Measurements from ENCODE around the gene HOXA6. TPM values are rescaled to one million over a fixed set of nuclear protein-coding genes. Genes with fewer than 3 reads are reported as not detected.
A peak's percentile ranks its signal among the peaks of the same experiment; 100 is the strongest.

Gene HOXA6
- total and polyA plus RNA-seq, 9 of the 15 experiments (the other 6 are each of a cell fraction or from before 2014, with no cell fraction given) = not detected

DNA sequence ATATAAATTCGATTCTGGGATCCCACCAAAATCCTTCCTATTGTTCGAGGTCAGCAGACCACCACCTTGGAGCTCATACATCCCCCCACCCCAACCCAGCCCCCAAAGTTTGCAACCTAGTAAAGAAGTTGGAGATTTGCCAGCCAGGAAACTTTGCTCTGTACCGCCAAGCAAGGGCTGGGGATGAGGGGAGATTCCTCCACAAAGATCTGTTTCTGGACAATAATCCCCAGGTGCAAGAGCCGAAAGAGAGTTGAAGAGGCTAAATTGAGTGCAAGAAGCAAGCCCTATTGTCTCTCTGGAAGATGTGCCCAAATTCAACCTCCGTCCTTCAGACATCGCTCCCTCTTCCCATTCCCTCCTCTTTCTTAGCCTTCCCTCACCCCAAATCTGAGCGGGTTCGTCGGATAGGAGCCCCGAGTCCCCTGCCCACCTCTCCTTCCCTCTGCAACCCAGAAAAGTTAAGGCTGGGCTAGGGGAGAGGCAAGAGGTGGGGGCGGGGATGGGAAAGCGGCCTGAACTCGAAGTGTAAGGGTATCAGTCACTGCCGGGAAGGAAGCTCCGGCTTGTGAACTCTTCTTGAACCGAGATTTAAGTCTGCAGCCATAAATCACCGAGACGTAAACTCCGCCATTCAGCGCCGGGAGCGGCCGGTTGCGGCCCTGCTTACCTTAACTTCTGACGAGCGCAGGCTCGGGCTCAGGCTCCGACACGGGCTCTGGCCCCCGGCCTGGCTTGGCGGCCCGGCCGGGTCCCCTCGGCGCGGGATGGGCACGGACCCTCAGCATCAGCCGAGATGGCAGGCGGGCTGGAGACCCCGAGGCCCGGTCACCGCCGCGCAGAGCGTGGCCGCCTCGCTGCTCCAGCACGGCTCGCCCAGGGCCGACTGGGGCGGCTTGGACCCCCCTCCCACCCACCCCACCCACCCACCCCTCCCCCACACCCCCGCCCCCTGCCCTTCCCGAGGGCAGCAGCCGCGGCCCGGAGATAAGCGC lies 34.3 kb downstream of the HOXA6 start (continued):
- TF ChIP-seq RCOR1 (IDR thresholded peaks at IDR 0.05; ENCODE audit: borderline replicate concordance in 1 of 2, low read depth in 2 of 2, low read length in 2 of 2) (peak in 1 of 2 experiments; percentile 84; a peak in 2 of 4 replicates), POU5F1 (IDR thresholded peaks at IDR 0.05; ENCODE audit: borderline replicate concordance, low read depth, low read length, partially characterized antibody) (no peak), SNRNP70 (optimal IDR thresholded peaks at IDR 0.05; ENCODE audit: low read depth, low read length) (no peak), LEF1 (IDR thresholded peaks at IDR 0.05) (peak; percentile 26; the same call in 1 of the 2 replicates), NFYB (IDR thresholded peaks at IDR 0.05; ENCODE audit: extremely low read depth, insufficient read length) (no peak), ETV1 (tag; conservative IDR thresholded peaks at IDR 0.05; ENCODE audit: low read depth) (peak; percentile 49; the same call in 1 of the 2 replicates), ESRRA (IDR thresholded peaks at IDR 0.05; ENCODE audit: borderline replicate concordance, low read depth) (no peak), PYGO2 (tag; IDR thresholded peaks at IDR 0.05) (no peak), JUND (IDR thresholded peaks at IDR 0.05; ENCODE audit: borderline replicate concordance, low read depth, low read length) (no peak), JUND (tag; IDR thresholded peaks at IDR 0.05; ENCODE audit: borderline replicate concordance, low read depth, low read length) (no peak), KDM1A (IDR thresholded peaks at IDR 0.05) (peak; percentile 54 to 72; a peak in 3 of 4 replicates), ZNF830 (CRISPR knock-in tag; IDR thresholded peaks at IDR 0.05) (no peak), ZNF77 (CRISPR knock-in tag; IDR thresholded peaks at IDR 0.05) (no peak), YY1 (IDR thresholded peaks at IDR 0.05; ENCODE audit: borderline replicate concordance in 1 of 3, control insufficient read depth in 1 of 3, extremely low read depth in 1 of 3, insufficient read depth in 3 of 3, insufficient read length in 1 of 3, insufficient replicate concordance in 2 of 3, low read depth in 1 of 3, low read length in 2 of 3) (peak in 1 of 3 experiments; percentile 71), PCBP2 (IDR thresholded peaks at IDR 0.05; ENCODE audit: low read depth, low read length, poor library complexity, severe bottlenecking) (peak; percentile 7), SMAD4 (CRISPR knock-in tag; conservative IDR thresholded peaks at IDR 0.05) (0 out of 2 replicates have a peak, but pooled peaks have one; percentile 39), RNF2 (IDR thresholded peaks at IDR 0.05) (peak; percentile 55; the same call in 1 of the 2 replicates)
- TF ChIP-seq, protein P1, sequence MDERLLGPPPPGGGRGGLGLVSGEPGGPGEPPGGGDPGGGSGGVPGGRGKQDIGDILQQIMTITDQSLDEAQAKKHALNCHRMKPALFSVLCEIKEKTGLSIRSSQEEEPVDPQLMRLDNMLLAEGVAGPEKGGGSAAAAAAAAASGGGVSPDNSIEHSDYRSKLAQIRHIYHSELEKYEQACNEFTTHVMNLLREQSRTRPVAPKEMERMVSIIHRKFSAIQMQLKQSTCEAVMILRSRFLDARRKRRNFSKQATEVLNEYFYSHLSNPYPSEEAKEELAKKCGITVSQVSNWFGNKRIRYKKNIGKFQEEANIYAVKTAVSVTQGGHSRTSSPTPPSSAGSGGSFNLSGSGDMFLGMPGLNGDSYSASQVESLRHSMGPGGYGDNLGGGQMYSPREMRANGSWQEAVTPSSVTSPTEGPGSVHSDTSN (CRISPR knock-in tag; IDR thresholded peaks at IDR 0.05; ENCODE audit: low read depth) = no peak
- TF ChIP-seq, protein P1 (tag; conservative IDR thresholded peaks at IDR 0.05; ENCODE audit: low read depth) = peak; percentile 89
- TF ChIP-seq, protein P2, sequence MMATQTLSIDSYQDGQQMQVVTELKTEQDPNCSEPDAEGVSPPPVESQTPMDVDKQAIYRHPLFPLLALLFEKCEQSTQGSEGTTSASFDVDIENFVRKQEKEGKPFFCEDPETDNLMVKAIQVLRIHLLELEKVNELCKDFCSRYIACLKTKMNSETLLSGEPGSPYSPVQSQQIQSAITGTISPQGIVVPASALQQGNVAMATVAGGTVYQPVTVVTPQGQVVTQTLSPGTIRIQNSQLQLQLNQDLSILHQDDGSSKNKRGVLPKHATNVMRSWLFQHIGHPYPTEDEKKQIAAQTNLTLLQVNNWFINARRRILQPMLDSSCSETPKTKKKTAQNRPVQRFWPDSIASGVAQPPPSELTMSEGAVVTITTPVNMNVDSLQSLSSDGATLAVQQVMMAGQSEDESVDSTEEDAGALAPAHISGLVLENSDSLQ (IDR thresholded peaks at IDR 0.05) = peak; percentile 90
